Measurements from ENCODE around the gene FUZ.

The FUZ gene

GRCh38 chr19:49812997-49813861 is at the start of gene FUZ:
Gene FUZ, minus strand, starts transcription at chr19:49813292. Its CDS starts 186 bp downstream, at chr19:49813106.
- FAIRE-seq: peak; percentile 97

DNA sequence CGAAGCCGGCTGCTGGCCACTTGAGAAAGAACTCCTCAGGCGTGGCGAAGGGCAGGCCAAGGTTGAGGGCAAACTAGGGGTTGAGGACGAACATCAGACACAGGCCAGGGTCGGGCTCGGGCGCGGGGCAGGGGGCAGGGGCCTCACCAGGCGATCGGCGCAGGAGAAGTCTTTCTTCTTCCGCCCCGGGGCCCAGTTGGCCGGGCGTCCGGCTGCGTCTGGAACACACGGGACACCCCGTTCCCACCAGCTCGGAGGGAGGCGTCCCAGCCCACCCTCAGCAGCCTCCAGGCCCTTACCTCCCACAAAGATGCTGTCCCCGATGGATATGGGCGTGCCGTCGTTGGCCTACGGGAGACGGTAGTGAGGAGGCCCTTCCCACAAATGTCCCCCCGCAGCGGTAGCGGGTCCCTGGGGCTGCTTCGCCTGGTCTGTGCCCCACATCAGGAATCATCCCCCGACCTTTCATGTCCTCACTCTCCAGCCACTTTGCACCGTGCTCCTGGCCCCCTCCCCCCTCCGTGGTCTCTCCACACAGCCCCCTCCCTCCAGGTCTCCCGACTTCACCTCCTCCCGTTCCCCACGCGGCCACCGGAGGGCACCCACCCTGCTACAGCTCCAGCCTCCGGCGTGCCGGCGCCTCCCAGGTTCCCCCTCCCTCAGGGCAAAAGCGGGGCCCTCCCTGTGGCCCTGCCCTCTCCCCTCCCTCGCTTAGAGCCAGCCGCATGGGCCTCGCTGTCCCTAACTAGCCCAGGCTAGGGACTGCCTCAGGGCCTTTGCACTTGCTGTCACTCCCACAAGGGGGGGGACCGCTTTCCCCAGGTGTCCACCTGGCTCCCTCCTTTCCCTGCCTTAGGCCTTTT is 49.5 kb upstream of the FUZ start:
- FAIRE-seq: no peak
- no peak for DNase-seq (ENCODE audit: insufficient read length, low spot score)

More at GRCh38 chr19:49812997-49813861, at the start of gene FUZ:
- DNase-seq (ENCODE audit: insufficient read length, low spot score): peak; percentile 80

DNA sequence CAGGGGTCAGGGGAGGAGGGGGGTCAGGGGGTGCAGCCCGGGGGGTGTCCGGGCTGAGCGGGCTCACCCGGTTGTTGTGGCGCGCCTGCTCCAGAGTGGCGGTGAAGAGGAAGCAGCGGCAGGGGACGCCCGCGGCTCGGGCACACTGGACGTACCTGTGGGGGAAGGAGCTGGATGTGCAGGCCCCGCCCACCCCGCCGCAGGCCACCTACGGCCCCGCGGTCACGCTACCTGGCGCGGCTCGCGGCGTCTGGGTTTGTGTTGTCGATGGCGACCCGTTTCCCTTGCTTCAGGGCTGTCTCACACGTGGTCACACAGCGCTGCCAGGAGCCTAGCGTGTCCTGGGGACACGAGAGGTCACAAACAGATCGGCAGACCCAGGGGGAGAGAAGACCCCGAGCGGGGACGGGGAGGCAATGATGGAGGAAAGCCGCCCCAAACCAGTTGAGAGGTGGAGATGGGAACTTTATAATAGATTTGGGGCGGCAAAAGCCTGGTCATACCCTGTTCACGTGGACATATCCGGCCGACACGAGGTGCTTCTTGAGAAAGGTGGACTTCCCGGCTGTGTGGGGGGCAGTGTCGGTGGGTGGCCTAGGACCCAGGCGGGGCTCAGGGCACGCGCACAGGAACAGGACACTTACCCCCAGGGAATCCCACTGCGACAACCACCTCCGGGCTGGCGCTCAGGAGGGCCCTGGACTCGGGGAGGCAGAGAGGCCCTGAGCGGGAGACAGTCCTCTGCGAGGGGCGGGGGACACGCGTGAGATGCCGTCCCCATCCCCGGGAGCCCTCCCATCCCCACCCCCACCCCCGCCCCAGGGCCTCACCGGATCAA is 48.7 kb upstream of the FUZ start:
- no peak for FAIRE-seq
- DNase-seq (ENCODE audit: insufficient read length, low spot score): no peak

GRCh38 chr19:49861107-49861506 is 48.0 kb upstream of the FUZ start:
- no peak for DNase-seq (ENCODE audit: insufficient read length, low spot score)

DNA sequence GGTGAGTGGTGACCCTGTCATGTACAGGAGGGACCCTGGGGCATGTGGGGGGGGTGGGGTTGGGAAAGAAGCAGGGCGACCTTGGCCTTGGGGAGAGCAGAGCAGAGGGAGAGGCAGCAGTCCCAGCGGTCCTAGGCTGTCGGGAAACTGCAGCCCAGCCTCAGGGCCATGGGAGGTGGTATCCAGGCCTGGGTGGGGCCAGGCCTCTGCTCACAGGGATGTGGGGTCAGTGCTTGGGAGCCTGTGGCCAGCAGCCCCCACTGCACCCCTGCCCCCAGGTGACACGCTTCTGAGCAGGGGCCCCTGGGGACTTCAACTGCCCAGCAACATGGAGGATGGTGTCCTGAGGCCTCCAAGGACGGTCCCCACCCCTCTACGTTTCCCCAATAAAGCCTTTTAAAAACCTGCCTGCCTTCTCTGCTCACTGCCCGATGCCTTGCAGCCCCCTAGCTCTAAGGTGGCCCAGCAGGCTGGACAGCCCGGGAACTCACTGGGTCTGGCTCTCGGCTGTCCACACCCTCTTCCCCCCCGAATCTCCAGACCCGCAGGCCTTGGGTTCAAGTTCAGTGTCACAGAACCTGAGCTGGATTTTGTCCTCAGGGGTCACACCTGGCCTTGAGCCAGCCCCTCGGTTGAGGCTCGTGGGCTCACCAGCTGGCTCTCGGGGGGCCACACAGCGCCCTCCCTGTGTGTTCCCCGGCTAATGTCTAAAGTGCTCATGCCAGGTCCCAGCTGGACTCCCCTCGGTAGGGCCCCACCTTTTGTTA is 47.4 kb upstream of the FUZ start:
- FAIRE-seq: no peak
- DNase-seq (ENCODE audit: insufficient read length, low spot score): no peak

More at GRCh38 chr19:49861107-49861506, 48.0 kb upstream of the FUZ start:
- no peak for FAIRE-seq

- no peak for FAIRE-seq
- no peak for DNase-seq (ENCODE audit: insufficient read length, low spot score)
Observed at GRCh38 chr19:49859682-49860335, 46.7 kb upstream of the FUZ start.

DNA sequence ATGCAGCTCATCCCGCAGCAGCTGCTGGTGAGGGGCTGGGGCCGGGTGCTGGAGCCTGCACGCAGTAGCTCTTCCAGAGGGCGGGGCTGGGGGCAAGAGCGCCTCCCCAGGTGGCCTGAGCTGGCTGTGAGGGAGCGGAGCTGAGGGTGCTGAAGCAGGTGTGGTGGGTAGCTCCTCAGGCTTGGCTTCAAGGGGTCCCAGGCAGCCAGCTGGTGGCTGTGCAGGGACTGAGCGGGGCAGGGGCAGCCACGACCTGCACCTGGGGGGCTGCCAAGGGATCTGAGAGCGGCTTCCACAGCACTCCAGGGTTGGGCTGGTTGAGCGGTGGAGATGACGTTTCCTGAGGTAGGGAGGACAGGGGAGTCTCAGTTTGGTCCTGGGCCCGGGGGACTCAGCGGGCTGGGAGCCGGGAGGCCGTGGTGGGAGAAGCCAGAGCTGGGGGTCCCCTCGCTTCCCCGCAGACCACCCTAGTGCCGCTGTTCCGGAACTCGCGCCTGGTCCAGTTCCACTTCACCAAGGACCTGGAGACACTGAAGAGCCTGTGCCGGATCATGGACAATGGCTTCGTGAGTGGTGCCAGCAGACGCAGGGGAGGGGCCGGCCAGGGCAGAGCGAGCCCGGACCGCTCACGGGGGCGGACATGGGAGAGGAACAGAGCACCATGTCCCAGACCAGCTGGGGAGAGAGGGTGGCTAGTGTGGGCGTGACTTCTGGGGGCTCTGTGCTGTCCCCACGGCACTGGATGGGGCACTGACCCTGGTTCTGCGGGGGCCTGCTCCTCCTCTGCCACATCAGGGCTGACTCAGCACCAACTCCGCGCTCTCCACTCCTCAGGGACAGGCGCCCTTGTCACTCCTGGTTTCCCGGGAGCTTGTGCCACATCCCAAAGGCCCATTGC is 45.2 kb upstream of the FUZ start:
- no peak for DNase-seq (ENCODE audit: insufficient read length, low spot score)
- no peak for FAIRE-seq

DNA sequence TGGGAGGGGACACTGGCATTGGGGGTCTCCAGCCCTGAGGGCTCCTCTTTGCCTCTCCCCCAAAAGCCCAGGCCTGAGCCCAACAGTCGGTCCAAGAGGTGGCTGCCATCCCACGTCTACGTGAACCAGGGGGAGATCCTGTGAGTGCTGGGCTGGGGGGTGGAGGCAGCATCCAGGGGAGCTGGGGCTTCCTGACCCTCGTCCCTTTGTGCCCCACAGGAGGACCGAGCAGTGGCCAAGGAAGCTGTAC is 44.7 kb upstream of the FUZ start:
- no peak for FAIRE-seq
- DNase-seq (ENCODE audit: insufficient read length, low spot score): no peak

GRCh38 chr19:49857061-49857837 is 44.2 kb upstream of the FUZ start:
- no peak for FAIRE-seq

GRCh38 chr19:49856574-49857021 is 43.5 kb upstream of the FUZ start:
- DNase-seq (ENCODE audit: insufficient read length, low spot score) (no peak), FAIRE-seq (no peak)

More at GRCh38 chr19:49857061-49857837, 44.2 kb upstream of the FUZ start:
- no peak for DNase-seq (ENCODE audit: insufficient read length, low spot score)

- DNase-seq (ENCODE audit: insufficient read length, low spot score): no peak
- no peak for FAIRE-seq
Observed at GRCh38 chr19:49855676-49856573, 42.8 kb upstream of the FUZ start.

GRCh38 chr19:49855277-49855675 is 42.2 kb upstream of the FUZ start:
- no peak for FAIRE-seq
- no peak for DNase-seq (ENCODE audit: insufficient read length, low spot score)

GRCh38 chr19:49854378-49855263 is 41.5 kb upstream of the FUZ start:
- FAIRE-seq (no peak), DNase-seq (ENCODE audit: insufficient read length, low spot score) (no peak)

DNA sequence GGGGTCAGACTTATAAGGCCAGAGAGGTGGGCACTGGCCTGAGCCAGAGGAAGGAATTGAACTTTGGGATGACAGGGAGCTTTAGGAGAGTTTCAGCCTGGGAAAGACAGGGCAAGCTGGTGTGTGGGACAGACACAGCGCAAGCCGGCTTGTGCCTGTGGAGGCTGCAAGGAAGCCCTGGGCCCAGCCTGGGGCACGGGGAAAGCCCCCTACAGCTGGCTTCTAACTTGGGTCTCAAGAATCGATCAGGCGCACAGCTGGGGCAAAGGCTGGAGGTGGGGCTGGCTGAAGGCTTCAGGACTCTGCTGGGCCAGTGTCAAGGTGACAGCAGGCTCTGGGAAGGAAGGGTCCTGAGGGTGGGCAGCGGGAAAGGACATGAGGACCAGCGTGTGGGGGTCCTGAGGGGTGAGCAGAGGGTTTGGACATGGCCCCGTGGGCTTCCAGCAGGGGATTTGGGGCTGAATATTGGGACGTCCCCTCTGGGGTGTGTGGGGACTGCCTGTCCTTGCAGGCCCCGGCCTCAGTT is 40.8 kb upstream of the FUZ start:
- DNase-seq (ENCODE audit: insufficient read length, low spot score) (no peak), FAIRE-seq (no peak)

- FAIRE-seq: no peak
Observed at GRCh38 chr19:49852631-49853126, 39.6 kb upstream of the FUZ start.

More at GRCh38 chr19:49852631-49853126, 39.6 kb upstream of the FUZ start:
- DNase-seq (ENCODE audit: insufficient read length, low spot score): no peak

All from GM19239 (cell line).